Measurements from ENCODE around the gene GMDS. TPM values are rescaled to one million over a fixed set of nuclear protein-coding genes. Genes with fewer than 3 reads are reported as not detected.

GMDS gene
- total RNA-seq, 2 experiments from 2014 or later = 36.6 to 42.8 TPM

DNA sequence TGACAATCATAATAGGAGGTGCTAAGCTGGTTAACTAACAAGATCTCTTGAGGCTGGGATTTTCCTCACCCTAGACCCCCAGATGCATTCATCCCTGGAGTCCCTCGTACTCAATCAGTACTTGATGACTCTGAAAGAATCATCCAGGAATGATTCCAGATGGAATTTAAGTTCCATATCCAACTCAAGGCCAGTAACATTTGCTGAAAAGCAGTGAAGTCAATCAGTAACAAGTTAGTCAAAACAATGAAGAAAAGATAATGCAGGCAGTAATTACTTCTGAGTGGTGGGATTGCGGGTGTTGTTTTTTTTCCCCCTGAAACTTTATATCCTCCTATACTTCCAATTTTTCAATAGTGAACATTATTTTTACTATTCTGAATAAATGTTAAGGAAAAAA lies 18.6 kb downstream of the GMDS start:
- intact Hi-C loops (cut with micrococcal nuclease) = no loop called here
- Mint-ChIP-seq H3K9me3 (no peaks in the 10 kb centered on the region), H3K36me3 (ENCODE audit: low read depth) (no peaks in the 10 kb centered on the region), H3K4me1 (ENCODE audit: low read depth) (peaks cover 32% of the 10 kb centered on the region), H3K27ac (no peak overlapping the region), H3K27me3 (no peaks in the 10 kb centered on the region), H3K4me3 (no peak overlapping the region)
- ChIA-PET CTCF (no interaction called here), POLR2A (no interaction called here)
- TF ChIP-seq, protein P1, sequence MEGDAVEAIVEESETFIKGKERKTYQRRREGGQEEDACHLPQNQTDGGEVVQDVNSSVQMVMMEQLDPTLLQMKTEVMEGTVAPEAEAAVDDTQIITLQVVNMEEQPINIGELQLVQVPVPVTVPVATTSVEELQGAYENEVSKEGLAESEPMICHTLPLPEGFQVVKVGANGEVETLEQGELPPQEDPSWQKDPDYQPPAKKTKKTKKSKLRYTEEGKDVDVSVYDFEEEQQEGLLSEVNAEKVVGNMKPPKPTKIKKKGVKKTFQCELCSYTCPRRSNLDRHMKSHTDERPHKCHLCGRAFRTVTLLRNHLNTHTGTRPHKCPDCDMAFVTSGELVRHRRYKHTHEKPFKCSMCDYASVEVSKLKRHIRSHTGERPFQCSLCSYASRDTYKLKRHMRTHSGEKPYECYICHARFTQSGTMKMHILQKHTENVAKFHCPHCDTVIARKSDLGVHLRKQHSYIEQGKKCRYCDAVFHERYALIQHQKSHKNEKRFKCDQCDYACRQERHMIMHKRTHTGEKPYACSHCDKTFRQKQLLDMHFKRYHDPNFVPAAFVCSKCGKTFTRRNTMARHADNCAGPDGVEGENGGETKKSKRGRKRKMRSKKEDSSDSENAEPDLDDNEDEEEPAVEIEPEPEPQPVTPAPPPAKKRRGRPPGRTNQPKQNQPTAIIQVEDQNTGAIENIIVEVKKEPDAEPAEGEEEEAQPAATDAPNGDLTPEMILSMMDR (IDR thresholded peaks at IDR 0.05) = no peak
- DNase-seq = no peak
- ATAC-seq = no peak

DNA sequence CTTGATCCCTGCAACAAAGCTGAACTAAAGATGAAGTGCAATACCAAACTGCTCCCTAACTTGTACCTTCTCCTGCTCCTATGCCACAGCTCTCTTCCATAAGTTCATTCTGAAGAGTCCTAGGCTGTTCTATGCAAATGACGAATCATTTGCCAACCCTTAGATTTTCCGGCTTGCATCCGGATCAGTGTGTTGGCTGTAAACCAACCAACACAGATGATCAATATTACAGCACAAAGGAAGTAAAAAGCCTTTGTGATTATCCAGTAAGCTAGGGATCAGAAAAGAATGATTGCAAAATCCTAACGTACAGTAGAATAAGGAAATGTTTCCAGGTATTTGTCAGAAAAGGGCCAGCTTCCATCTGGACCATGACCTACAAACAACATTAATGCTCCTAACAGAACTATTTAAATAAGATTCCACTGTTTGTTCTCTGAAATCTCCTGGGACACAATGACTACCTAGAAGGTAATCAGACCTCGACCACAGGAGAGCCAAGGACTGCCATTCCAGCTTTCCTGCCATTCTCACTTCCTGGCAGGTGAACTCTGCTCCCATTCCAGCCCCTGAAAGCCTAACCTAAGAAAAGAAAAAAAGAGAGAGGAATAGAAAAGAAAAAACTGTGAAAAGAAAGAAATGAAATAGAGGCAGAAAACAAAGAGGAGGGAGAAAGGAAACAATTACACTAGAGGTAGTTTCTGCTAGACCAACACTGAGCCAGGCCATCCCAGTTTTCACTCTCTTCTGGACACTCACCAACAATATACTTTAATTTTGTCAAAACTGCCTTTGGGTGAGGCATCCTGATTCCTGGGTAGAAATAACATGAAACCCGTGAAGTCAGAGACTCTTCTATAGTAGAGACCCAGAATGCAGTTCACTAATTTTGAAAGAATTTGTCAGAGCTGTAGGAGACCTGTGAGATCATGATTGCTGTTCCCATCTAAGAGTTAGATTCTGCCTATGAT lies 19.7 kb downstream of the GMDS start:
- TF ChIP-seq, protein P1 (IDR thresholded peaks at IDR 0.05) = no peak
- intact Hi-C loops (cut with micrococcal nuclease) = no loop called here
- peaks cover 25% of the 10 kb centered on the region for H3K4me1 Mint-ChIP-seq (ENCODE audit: low read depth)
- ATAC-seq = no peak
- DNase-seq = no peak
- H3K36me3 Mint-ChIP-seq (ENCODE audit: low read depth) = no peaks in the 10 kb centered on the region
- H3K27me3 Mint-ChIP-seq = no peaks in the 10 kb centered on the region
- no peaks in the 10 kb centered on the region for H3K9me3 Mint-ChIP-seq
- ChIA-PET CTCF (interaction anchor here (1.0 to 1.3 kb wide), 2 partner anchors 29 to 409 kb away, joined by 3 read pairs; no protein-coding TSS in a partner anchor), POLR2A (interaction anchor here (0.6 kb wide), 1 partner anchor 200 kb away, joined by 3 read pairs; no protein-coding TSS in a partner anchor)
- H3K4me3 Mint-ChIP-seq = no peak overlapping the region
- no peak overlapping the region for H3K27ac Mint-ChIP-seq

DNA sequence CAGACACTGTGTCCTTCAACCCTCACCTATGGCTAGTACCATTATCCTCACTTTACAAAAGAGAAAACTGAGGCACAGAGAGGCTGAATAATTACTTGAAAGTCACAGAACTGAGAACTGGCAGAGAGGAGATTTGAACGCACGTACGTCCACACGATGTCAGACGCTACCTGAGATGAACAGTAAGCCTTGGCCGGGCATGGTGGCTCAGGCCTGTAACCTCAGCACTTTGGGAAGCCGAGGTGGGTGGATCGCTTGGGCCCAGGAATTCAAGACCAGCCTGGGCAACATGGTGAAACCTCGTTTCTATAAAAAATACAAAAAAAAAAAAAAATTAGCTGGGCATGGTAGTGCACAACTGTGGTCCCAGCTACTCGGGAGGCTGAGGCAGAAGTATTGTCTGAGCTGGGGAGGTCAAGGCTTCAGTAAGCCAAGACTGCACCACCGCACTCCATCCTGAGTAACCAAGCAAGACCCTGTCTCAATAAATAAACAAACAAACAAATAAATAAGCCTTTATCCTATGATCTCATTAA lies 20.5 kb downstream of the GMDS start:
- POLR2A ChIA-PET = interaction anchor here (0.6 kb wide), 1 partner anchor 199 kb away, joined by 3 read pairs; no protein-coding TSS in a partner anchor
- no peak overlapping the region for H3K4me3 Mint-ChIP-seq
- H3K4me1 Mint-ChIP-seq (ENCODE audit: low read depth) = peaks cover 28% of the 10 kb centered on the region
- no peaks in the 10 kb centered on the region for H3K9me3 Mint-ChIP-seq
- ATAC-seq (no peak), DNase-seq (no peak)
- intact Hi-C loops (cut with micrococcal nuclease) = no loop called here
- no peaks in the 10 kb centered on the region for H3K36me3 Mint-ChIP-seq (ENCODE audit: low read depth)
- TF ChIP-seq, protein P1 (IDR thresholded peaks at IDR 0.05) = no peak
- CTCF ChIA-PET = interaction anchor here (1.3 kb wide), 1 partner anchor 410 kb away, joined by 3 read pairs; no protein-coding TSS in a partner anchor
- H3K27ac Mint-ChIP-seq = no peak overlapping the region
- H3K27me3 Mint-ChIP-seq = no peaks in the 10 kb centered on the region

DNA sequence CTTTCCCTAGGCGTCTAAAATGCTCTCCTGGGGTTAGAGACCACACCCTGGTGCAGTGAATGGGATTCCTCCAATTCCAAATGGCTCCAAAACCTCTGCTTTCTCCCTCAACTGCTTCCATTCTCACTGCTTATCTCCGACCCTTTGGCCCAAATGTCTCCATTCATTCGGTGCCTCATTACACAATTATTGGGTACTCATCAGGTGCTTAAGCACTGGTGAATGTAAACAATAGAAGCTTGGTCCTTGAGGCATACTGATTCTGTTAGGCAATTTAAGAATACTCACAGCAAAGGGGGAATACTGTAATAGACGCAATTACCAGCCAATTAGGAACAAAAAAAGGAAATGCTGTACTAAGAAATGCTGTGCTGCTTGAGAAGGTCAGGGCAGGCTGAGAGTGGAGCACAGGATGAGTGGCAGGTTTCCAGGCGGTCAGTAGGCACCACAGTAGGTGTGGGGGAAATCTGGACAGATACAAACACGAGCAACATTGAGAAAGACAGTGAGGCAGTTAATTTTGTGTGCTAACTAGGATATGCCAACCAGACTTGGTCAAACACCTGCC lies 23.0 kb downstream of the GMDS start:
- peaks cover 32% of the 10 kb centered on the region for H3K4me1 Mint-ChIP-seq (ENCODE audit: low read depth)
- H3K36me3 Mint-ChIP-seq (ENCODE audit: low read depth) = no peaks in the 10 kb centered on the region
- H3K4me3 Mint-ChIP-seq = peak overlapping the region; percentile 77
- intact Hi-C loops (cut with micrococcal nuclease) = no loop called here
- ChIA-PET CTCF (interaction anchor here (1.5 to 2.6 kb wide), 2 partner anchors 13 to 131 kb away, joined by 6 to 9 read pairs; no protein-coding TSS in a partner anchor), POLR2A (no interaction called here)
- H3K9me3 Mint-ChIP-seq = no peaks in the 10 kb centered on the region
- DNase-seq (no peak), ATAC-seq (no peak)
- TF ChIP-seq, protein P1 (IDR thresholded peaks at IDR 0.05) = no peak
- peak overlapping the region; percentile 43 for H3K27ac Mint-ChIP-seq
- H3K27me3 Mint-ChIP-seq = no peaks in the 10 kb centered on the region
